Measurements from ENCODE around the gene SDCBP2. TPM values are rescaled to one million over a fixed set of nuclear protein-coding genes. Genes with fewer than 3 reads are reported as not detected.

Gene SDCBP2
- total and polyA plus RNA-seq, 12 donors, result 0.43 to 7.6 (median 2.9) TPM

DNA sequence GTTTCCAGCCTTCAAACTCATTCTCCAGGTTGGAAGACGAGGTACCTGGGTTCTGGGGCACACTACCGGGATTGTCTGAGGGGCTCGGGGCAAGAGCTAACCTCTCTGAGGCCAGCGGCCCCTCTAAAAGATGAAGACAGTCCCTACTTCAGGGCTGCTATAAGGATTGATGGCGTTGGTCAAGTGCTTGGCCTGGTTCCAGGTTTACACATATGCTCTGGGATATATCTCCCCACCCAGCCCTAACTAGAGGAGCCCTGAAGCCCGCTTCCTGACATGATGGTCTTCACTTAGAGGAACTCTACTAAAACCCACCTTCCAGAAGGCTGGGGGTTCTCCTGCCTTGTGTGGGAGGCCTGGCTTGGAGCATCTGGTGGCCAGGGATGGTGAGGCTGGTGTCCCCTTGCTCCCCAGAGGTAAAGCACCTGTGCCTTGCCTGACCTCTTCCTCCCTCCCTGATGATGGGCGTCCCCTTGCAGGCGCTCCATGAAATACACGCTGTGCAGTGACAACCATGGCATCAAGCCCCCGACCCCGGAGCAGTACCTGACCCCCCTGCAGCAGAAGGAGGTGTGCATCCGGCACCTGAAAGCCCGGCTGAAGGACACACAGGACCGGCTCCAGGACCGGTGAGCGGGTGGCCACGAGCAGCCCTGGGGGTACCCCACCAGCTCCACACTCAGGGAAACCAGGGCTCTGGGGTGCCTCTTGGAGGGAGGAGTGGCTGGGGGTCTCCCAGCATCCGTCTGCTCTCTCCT lies 28.7 kb downstream of the SDCBP2 start:
- Histone ChIP-seq H3K9me3 (replicated peaks in 1 of 3) (no peaks in the 10 kb centered on the region), H3K4me1 (replicated peaks in 1 of 2) (no peaks in the 10 kb centered on the region), H3K27ac (no peak overlapping the region), H3K36me3 (replicated peaks in 1 of 2) (no peaks in the 10 kb centered on the region), H3K27me3 (no peaks in the 10 kb centered on the region), H3K4me3 (no peak overlapping the region)
- intact Hi-C loops (cut with DNase I), result no loop called here
- no peak for TF ChIP-seq POLR2A (IDR thresholded peaks at IDR 0.05)
- TF ChIP-seq, protein P1, sequence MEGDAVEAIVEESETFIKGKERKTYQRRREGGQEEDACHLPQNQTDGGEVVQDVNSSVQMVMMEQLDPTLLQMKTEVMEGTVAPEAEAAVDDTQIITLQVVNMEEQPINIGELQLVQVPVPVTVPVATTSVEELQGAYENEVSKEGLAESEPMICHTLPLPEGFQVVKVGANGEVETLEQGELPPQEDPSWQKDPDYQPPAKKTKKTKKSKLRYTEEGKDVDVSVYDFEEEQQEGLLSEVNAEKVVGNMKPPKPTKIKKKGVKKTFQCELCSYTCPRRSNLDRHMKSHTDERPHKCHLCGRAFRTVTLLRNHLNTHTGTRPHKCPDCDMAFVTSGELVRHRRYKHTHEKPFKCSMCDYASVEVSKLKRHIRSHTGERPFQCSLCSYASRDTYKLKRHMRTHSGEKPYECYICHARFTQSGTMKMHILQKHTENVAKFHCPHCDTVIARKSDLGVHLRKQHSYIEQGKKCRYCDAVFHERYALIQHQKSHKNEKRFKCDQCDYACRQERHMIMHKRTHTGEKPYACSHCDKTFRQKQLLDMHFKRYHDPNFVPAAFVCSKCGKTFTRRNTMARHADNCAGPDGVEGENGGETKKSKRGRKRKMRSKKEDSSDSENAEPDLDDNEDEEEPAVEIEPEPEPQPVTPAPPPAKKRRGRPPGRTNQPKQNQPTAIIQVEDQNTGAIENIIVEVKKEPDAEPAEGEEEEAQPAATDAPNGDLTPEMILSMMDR (IDR thresholded peaks at IDR 0.05), result no peak
- 88 to 97% (median 91%) methylated on average over 5 to 18 of the region's 18 CpGs for WGBS, 4 donors
- DNase-seq, result no peak

DNA sequence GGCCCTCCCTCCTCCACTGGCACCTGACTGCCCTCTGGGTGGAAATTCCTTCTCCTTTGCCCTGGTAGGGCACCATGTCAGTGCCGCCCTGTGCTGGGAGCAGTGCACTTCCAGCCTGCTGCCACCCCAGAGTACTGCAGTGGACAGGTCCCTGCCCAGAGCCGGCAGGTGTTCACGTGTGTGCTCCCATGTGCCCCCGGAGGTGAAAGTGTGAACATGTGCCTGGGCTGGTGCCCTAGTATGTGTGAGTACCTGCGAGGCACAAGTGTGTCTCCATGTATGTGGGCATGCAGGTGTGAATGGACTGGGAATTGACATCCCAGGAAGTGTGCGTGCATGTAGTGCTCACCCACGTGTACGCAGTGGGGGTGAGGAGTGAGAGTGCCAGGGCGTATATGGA lies 29.4 kb downstream of the SDCBP2 start:
- no peaks in the 10 kb centered on the region for H3K27me3 ChIP-seq
- no peak for TF ChIP-seq POLR2A (IDR thresholded peaks at IDR 0.05)
- TF ChIP-seq, protein P1 (IDR thresholded peaks at IDR 0.05), result no peak
- no peaks in the 10 kb centered on the region for H3K4me1 ChIP-seq (replicated peaks in 1 of 2)
- intact Hi-C loops (cut with DNase I), result no loop called here
- 87 to 95% (median 89%) methylated on average over 6 to 9 of the region's 9 CpGs; no CpG with 5 or more reads in 1 of the 4 donors for WGBS, 4 donors
- no peak overlapping the region for H3K27ac ChIP-seq
- H3K9me3 ChIP-seq (replicated peaks in 1 of 3), result no peaks in the 10 kb centered on the region
- no peak for DNase-seq
- H3K4me3 ChIP-seq, result no peak overlapping the region
- no peaks in the 10 kb centered on the region for H3K36me3 ChIP-seq (replicated peaks in 1 of 2)

DNA sequence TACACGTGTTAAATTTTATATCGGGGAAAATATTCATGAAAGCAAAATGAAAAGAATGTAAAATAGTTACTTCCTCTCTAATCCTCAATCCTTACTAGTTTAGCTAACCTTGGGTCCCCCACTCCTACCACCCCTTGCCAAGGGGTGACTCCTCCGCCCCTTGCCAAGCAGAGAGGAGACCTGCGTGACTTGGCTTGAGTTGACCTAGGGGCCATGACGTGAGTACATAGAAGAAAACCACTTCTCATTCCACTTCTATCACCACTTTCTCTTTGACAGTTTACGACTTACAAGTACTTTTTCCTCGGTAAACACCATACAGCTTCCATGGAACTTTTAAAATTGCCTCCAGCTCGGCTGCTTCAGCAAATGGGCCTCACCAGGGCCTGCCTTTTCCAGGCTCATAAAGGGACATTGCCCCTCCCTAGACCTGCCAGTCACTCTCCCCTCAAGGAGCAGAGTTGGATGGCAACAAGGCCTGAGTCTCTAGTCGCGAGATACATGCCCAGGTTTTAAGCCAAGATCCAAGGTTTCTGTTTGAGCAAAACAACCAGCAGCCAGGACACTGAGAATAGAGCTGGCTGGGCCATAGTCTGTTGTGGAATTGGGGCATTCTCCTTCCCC lies 29.9 kb downstream of the SDCBP2 start:
- intact Hi-C loops (cut with DNase I), result no loop called here
- DNase-seq, result no peak
- no peak overlapping the region for H3K27ac ChIP-seq
- H3K9me3 ChIP-seq (replicated peaks in 1 of 3), result no peaks in the 10 kb centered on the region
- TF ChIP-seq, protein P1 (IDR thresholded peaks at IDR 0.05), result no peak
- TF ChIP-seq POLR2A (IDR thresholded peaks at IDR 0.05), result no peak
- H3K4me1 ChIP-seq (replicated peaks in 1 of 2), result no peaks in the 10 kb centered on the region
- H3K36me3 ChIP-seq (replicated peaks in 1 of 2), result no peaks in the 10 kb centered on the region
- no peak overlapping the region for H3K4me3 ChIP-seq
- H3K27me3 ChIP-seq, result no peaks in the 10 kb centered on the region
- 84 to 89% (median 88%) methylated on average over 10 of the region's 10 CpGs for WGBS, 4 donors

DNA sequence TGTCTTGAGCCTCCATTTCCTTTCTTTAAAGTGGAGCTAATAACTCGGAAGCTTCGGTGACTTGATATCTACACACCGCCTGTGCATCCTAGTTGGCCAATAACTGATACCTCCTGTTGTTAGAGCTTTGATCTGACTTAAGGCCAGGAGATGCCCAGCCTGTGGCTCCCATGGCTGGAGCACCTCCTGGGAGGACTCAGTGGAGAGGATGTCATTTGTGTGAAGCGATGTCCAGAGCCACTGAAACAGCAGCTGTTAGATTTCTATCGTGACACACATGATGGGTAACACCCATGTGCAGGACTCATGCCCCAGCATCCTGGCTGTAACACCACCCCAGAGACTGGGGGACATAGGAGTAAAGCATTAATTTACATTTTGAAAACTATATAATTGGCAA lies 30.8 kb downstream of the SDCBP2 start:
- H3K36me3 ChIP-seq (replicated peaks in 1 of 2), result no peaks in the 10 kb centered on the region
- no peaks in the 10 kb centered on the region for H3K27me3 ChIP-seq
- H3K27ac ChIP-seq, result no peak overlapping the region
- H3K4me1 ChIP-seq (replicated peaks in 1 of 2), result no peaks in the 10 kb centered on the region
- intact Hi-C loops (cut with DNase I), result no loop called here
- H3K9me3 ChIP-seq (replicated peaks in 1 of 3), result no peaks in the 10 kb centered on the region
- TF ChIP-seq, protein P1 (IDR thresholded peaks at IDR 0.05), result no peak
- TF ChIP-seq POLR2A (IDR thresholded peaks at IDR 0.05), result no peak
- DNase-seq, result no peak
- WGBS, 4 donors, result 92 to 97% (median 96%) methylated on average over 5 of the region's 5 CpGs
- H3K4me3 ChIP-seq, result no peak overlapping the region
